HG02870 (cell line): Measurements from ENCODE around the gene CBFA2T2.
A peak's percentile ranks its signal among the peaks of the same experiment; 100 is the strongest.
"Not testable (repeated sequence)": the region's sequence is repeated elsewhere in the genome, so short reads cannot be mapped to it uniquely, and the experiment has no call there.

Source experiments
- ATAC-seq: cut with Tn5 transposase; IDR thresholded peaks from one replicate; pipeline ENCODE4 v1.9.1; 2021; ENCODE audit warnings: mild to moderate bottlenecking, moderate library complexity; ENCODE audit not compliant: unreplicated experiment

Gene CBFA2T2

DNA sequence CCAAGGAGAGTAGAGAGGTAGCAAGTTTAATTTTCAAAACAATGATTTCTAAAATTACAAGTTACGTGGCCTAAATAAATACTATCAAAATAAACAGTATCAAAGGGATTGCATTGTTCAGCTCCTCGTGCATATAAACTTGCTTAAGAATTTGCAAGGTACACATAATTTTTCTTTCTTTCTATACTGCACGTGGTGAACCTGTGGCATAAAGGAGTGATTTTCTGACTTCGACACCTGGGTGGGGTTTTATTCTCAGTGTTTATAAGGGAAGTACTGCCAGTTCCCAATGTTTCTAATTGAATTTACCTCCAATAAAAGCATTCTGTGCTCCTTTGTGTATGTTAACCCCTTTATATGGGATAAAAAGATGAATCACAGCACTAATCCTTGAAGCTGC is 122.1 kb downstream of the CBFA2T2 start:
- ATAC-seq = no peak

DNA sequence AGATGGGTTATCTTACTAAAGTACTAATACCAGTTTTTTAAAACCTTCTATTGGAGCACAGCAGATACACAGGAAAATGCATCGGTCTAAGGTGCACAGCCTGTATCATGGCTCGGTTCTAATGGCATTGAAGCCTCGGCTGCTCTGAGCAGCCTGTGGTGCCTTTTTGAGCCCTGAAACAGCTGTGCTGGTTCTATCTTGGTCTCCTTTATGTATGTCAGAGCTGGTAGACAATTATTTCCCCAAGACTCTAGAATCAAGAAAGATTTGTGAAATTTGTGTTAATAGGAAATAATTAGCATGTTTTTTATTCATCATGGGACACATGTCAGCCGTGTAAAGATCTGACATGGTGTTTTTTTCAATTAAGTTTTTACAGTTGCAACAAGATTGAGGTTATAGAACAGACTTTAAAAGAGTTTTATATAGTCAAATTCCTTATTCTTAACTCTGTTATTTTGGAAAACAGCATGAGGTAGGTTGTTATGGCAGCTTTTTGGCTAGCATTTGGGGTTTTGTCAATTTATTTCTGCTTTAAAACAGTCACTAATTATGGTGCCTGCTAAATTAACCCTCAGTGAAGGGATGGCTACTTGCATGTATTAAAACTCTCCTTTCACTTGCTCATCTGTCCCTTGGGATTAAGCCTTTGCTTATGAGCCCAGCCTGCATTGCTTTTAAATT is 132.0 kb downstream of the CBFA2T2 start:
- no peak for ATAC-seq

GRCh38 chr20:33622705-33623365 is 132.9 kb downstream of the CBFA2T2 start:
- no peak for ATAC-seq

DNA sequence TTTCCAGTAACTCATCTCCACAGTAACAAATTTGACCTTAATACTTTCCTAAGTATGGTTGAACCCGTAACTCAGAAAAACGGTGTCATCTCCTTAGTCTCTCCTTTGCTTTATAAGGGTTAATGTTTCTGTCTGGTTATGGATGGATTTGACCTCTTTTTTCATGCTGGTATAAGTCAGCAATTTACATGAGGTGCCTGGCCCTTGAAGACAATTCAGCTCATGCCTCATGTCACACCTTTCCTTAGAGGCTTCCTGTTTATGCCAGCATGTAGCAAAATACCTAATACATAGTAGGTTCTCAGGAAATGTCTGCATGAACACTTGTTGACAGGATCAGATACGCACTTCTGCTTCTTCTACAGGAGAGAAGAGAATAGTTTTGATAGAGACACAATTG is 134.5 kb downstream of the CBFA2T2 start:
- no peak for ATAC-seq

GRCh38 chr20:33626190-33626589 is 136.3 kb downstream of the CBFA2T2 start:
- no peak for ATAC-seq

DNA sequence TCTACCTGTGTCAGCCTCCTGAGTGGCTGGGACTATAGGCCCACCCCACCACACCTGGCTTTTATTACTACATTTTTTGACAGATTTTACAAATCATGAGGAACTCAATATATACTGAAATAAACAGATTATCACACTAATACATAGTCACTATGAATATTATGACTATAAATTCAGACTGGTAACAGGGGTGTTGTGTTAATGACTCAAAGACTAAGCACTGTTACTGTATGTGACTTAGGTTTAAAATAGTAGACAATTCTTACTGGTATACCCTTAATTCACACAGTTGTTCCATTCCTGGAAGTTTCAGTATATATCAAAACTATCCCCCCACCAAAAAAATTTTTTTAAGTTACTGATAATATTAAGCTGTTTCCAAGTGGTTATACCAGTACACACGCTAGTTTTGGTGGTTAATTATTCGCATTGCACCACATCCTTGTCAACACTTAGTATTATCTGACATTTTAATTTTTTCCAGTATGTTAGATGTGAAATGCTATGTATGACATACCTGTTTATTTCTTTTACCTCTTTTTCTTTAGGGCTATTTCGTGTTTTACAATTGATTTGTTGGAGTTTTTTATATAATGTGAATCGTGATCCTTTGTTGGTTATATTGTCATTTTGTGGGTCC is 137.8 kb downstream of the CBFA2T2 start:
- ATAC-seq = no peak

DNA sequence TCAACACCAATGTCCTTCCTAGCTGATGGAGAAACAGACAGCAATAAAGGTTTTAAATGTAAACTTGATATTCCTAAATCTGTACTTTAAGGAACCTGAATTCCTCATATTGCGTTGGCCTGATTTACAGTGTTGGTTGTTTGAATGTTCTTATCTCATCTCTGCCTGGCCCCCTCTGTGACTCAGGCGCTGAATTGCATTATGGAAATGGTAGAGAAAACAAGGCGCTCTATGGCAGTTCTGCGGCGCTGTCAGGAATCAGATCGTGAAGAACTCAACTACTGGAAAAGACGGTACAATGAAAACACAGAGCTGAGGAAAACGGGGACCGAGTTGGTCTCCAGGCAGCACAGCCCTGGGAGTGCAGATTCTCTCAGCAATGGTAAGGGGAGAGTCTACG is 139.6 kb downstream of the CBFA2T2 start:
- ATAC-seq = no peak

DNA sequence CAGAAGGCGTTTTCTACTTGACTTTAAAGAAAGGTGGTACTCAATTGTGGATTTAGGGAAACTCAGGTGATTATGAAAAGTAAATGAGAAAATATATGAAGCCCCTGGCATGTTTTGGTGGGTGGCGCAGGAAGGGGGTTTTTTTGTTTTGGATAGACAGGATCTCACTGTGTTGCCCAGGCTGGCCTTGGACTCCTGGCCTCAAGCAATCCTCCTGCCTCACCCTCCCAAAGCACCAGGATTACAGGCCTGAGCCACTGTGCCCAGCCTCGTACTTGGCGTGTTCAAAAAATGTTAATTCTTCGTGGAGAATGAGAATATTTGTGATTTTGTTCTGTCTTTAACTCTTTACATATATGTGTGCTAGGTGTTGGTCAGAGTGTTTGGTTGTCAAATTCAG is 140.1 kb downstream of the CBFA2T2 start:
- ATAC-seq = no peak

- no peak for ATAC-seq
These were observed 140.6 kb downstream of the CBFA2T2 start for GRCh38 chr20:33630507-33630906.

- not testable (repeated sequence) for ATAC-seq
These were observed 142.0 kb downstream of the CBFA2T2 start for GRCh38 chr20:33631910-33632309.

GRCh38 chr20:33635341-33635740 is 145.4 kb downstream of the CBFA2T2 start:
- no peak for ATAC-seq

GRCh38 chr20:33636776-33637175 is 146.9 kb downstream of the CBFA2T2 start:
- no peak for ATAC-seq

- ATAC-seq = no peak
These were observed 150.4 kb downstream of the CBFA2T2 start for GRCh38 chr20:33640287-33640686.

DNA sequence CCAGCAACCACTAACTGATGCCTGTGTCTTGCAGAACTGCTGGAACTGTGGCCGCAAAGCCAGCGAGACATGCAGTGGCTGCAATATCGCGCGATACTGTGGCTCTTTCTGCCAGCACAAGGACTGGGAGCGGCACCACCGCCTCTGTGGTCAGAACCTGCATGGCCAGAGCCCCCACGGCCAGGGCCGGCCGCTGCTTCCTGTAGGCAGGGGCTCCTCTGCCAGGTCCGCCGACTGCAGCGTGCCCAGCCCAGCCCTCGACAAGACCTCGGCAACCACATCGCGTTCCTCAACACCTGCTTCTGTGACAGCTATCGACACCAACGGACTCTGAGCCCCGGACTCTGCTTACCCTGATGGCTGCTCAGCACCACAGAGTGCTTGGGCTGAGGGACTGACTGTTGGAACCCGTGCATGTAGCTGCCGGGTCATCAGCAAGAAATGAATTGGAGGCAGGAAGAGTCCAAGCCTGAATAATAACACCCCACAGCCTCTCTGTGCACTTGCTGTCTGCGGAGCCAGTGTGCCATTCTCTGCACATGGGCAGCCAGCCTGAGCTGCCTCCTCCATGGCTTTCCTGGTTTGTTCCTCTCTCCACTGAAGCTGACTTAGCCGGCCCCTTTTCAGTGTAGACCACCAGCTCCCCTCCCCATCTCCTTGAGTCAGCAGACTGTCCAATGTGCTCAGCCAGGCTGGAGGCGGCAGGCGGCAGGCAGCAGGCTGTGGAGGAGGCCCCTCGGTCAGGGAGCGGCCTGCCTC is 154.6 kb downstream of the CBFA2T2 start:
- no peak for ATAC-seq

DNA sequence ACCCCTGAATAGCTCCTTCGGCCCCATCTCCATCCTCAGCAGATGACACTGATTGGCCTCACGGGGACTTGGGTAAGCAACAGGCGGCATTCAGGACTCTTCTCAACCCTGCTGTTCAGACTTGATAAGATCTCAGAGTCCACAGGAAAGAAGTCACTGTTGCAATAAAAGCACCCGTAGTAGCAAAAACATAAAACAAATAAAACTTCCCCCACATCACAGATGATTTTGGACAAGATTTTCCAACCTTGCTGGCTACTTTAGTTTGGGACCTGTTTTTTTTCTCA is 155.1 kb downstream of the CBFA2T2 start:
- ATAC-seq = no peak

GRCh38 chr20:33645396-33645795 is 155.5 kb downstream of the CBFA2T2 start:
- no peak for ATAC-seq

GRCh38 chr20:33646191-33646590 is 156.3 kb downstream of the CBFA2T2 start:
- no peak for ATAC-seq

DNA sequence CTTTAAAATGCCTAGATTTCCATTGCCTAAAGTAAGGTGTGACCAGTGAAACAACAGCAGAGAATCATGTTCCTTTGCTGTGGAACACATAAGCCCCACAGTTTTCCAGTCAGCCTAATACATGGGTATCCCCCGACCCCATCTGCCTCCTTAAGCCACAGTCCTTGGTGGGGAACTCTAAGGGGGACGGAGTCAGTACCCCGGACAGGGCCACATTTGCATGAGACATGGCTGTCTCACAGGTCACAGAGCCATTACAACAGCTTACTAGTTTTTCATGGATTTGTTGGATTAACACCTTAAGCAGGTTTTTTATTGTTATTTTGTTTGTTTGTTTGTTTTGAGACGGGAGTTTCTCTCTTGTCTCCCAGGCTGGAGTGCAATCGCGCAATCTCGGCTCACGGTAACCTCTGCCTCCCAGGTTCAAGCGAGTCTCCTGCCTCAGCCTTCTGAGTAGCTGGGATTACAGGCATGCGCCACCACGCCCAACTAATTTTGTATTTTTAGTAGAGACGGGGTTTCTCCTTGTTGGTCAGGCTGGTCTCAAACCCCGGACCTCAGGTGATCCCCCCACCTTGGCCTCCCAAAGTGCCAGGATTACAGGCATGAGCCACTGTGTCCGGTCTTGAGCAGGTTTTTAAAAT is 157.2 kb downstream of the CBFA2T2 start:
- ATAC-seq = not testable (repeated sequence)

DNA sequence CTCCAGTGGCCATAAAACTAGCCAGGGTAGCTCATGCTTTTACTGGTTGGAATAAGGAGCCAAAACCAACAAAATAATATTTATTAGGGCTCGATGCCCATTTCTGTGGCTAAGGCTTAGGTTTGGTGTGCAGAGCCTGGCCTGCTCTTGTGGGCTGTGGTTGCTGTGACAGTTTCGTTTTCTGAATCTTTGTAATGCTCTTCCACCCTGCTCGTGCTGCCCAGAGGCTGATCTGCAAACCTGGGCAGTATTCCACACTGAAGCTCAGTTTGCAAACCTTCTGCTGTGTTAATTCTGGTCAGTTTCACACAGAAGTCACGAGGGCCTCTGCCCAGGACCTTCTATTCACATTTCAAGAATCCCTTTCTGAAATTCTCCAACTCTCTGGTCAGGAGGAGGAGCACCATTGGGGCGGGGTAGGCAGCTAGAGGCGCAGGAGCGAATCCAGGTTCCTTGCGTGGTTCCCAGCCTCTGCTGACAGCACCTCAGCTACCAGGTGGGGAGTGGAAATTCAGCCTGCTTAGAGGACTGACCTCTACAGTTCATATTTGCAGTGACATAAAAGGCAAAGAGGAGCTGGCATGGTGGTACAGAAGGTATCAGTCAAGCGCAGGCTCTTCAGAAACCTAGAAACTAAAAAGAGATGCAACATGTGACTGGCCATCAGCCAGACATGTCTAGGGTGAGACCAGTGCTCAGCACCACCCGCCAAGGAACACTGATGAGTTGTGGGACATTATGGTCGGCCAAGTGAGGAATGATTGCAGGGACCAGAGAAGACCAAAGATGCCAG is 157.9 kb downstream of the CBFA2T2 start:
- peak; percentile 56 for ATAC-seq

- ATAC-seq = no peak
These were observed 158.6 kb downstream of the CBFA2T2 start for GRCh38 chr20:33648396-33649004.
